OCI-LY7 (cell line): ENCODE measurements around the gene WDR7.

ENCODE experiments used
- EZH2phosphoT487 ChIP-seq: fragments of 200-600 bp; sonication (generic); IDR thresholded peaks from 2 replicates; pipeline ENCODE4 v1.6.1; 2018; ENCODE audit warnings: low read depth, borderline replicate concordance, mild to moderate bottlenecking, mixed run types, antibody characterized with exemption, low read length, moderate library complexity, mixed read lengths
- TF ChIP-seq, protein P1 (sequence below): fragments of 200-600 bp; sonication (generic); conservative IDR thresholded peaks from 2 replicates; pipeline ENCODE4 v1.5.1; 2014; ENCODE audit warnings: mild to moderate bottlenecking, antibody characterized with exemption, low read length, moderate library complexity, mixed read lengths

DNA sequence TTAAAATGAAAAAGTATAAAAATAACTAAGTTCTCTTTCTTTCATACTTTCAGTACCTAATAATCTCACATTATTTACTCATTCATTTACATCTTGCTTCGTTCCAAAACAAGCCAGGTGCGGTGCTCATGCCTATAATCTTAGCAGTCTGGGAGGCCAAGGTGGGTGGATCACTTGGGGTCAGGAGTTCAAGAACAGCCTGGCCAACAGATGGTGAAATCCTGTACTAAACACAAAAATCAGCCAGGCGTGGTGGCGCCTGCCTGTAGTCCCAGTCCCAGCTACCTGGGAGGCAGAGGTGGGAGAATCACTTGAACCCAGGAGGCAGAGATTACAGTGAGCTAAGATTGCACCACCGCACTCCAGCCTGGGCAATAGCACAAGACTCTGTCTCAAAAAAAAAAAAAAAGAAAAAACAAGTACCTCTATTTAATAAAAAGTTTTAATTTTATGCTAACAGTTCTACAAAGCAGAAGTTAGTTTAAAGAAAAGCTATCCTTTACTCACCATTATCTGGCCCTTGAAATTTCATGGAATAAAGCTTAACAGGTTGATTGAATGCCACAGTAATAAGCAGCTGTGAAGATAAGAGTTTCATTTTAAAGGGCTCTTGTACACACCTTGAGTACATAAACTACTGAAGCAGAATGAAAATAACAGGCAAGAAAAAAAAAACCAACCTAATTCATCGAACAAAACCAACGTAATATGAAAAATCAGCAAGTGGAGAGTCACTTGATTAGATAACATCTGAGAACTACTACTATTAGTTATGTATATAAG is 35.2 kb upstream of the WDR7 start:
- TF ChIP-seq, protein P1, sequence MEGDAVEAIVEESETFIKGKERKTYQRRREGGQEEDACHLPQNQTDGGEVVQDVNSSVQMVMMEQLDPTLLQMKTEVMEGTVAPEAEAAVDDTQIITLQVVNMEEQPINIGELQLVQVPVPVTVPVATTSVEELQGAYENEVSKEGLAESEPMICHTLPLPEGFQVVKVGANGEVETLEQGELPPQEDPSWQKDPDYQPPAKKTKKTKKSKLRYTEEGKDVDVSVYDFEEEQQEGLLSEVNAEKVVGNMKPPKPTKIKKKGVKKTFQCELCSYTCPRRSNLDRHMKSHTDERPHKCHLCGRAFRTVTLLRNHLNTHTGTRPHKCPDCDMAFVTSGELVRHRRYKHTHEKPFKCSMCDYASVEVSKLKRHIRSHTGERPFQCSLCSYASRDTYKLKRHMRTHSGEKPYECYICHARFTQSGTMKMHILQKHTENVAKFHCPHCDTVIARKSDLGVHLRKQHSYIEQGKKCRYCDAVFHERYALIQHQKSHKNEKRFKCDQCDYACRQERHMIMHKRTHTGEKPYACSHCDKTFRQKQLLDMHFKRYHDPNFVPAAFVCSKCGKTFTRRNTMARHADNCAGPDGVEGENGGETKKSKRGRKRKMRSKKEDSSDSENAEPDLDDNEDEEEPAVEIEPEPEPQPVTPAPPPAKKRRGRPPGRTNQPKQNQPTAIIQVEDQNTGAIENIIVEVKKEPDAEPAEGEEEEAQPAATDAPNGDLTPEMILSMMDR, result no peak
- no peak for TF ChIP-seq EZH2phosphoT487
